NCI-H2029 (cell line): ENCODE results near the gene ESYT1.
"Not testable (repeated sequence)": the region's sequence is repeated elsewhere in the genome, so short reads cannot be mapped to it uniquely, and the experiment has no call there.

ENCODE experiments used
- DNase-seq: peaks from one replicate; lab custom pipeline; 2025; lab: John Stamatoyannopoulos, UW

The ESYT1 gene

GRCh38 chr12:56104109-56104814 is 23.8 kb upstream of the ESYT1 start, which contains the start of gene PA2G4:
Gene PA2G4 (plus strand): TSS chr12:56104559. CDS start chr12:56104738, 179 bp downstream.
- peak; percentile 99 for DNase-seq

GRCh38 chr12:56104815-56105608 is 23.1 kb upstream of the ESYT1 start:
- no peak for DNase-seq

DNA sequence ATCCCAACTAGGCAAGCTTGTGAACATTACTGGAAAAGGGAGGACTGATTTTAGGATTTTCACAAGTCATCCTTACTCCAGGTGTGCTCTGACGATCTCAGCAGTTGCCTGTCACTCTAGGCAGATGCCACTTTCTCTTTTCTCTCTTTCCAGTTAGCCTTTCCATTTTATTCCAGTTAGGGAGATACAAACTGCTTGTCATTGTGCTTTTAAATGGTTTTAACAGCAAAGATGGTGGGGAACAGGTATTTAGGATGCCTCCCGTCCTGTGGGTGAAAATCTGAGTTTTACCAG is 22.5 kb upstream of the ESYT1 start:
- DNase-seq, result no peak

GRCh38 chr12:56107242-56107641 is 20.8 kb upstream of the ESYT1 start:
- DNase-seq, result no peak

DNA sequence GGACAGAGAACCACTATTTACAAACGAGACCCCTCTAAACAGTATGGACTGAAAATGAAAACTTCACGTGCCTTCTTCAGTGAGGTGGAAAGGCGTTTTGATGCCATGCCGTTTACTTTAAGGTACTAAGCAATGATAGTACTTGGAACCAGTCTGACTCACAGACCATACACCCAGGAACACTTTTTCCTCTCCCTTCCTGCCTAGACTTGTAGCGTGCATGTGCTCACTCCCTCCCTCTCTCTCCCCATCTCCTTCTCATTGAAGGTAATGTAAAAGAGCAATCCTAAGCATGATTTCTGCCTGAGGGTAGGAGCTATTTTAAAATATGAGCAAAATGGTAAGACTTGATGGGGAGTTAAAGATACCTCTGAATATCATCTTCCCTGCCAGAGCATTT is 17.5 kb upstream of the ESYT1 start:
- DNase-seq, result no peak

GRCh38 chr12:56114084-56114483 is 14.0 kb upstream of the ESYT1 start:
- DNase-seq, result no peak

- no peak for DNase-seq
Observed at GRCh38 chr12:56115329-56115728, 12.7 kb upstream of the ESYT1 start.

DNA sequence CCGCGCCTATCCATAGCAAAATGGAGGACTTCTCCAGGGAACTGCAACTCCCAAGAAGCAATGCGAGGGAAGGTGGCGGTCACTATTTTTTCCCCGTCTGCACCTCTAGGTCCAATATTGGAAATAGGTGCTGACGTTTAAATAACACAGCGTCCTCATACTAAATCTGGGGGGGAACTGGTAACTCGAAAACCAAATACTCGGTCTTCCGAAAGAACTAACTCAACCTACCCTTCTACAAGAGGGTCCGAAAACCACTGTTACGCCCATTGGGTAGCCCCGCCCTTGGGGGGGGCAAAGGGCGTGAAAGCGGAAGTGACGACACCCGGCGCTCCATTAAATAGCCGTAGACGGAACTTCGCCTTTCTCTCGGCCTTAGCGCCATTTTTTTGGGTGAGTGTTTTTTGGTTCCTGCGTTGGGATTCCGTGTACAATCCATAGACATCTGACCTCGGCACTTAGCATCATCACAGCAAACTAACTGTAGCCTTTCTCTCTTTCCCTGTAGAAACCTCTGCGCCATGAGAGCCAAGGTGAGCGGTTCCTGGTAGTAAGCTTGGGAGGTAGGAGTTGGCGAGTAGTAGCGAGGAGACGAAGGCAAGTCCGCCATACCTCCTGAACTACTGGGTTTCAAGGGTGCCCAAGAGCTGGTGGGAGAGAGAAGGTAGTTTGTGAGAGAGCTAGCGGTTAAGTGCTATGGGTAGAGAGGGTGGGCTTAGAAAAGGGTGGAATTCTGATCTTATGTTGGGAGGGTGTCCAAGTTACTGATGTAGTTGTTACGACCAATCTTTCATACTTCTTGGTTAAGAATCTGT is 11.6 kb upstream of the ESYT1 start, which contains the start of gene RPL41:
RPL41 (plus strand) TSS at position 367 of the 815 bp plus-strand sequence.
- peak; percentile 94 for DNase-seq

DNA sequence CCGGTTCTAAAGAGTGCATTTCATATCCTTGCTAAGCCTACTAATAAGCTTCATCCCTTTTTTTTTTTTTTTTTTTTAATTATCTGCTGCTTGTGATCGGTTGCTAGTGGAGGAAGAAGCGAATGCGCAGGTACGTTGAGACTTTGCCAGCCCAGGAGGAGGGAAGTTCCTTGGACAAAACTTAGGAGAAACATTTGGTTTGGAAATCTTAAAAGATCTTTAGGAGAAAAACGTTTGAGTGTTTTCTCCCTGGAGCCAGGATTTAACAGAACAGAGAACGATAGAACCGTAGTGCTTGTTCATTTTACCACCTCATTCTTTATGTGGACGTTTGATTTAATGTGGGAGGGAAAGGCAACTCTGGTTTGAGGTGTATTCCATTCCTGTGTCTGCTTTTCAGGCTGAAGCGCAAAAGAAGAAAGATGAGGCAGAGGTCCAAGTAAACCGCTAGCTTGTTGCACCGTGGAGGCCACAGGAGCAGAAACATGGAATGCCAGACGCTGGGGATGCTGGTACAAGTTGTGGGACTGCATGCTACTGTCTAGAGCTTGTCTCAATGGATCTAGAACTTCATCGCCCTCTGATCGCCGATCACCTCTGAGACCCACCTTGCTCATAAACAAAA is 10.9 kb upstream of the ESYT1 start:
- DNase-seq, result not testable (repeated sequence)

GRCh38 chr12:56117778-56118687 is 10.0 kb upstream of the ESYT1 start, which contains the start of gene ZC3H10:
Gene ZC3H10 (plus strand): TSS chr12:56118266. CDS start chr12:56120563, 2,297 bp downstream.
- peak; percentile 99 for DNase-seq

- DNase-seq, result no peak
Observed at GRCh38 chr12:56118688-56119357, 9.2 kb upstream of the ESYT1 start.

- DNase-seq, result peak; percentile 73
Observed at GRCh38 chr12:56119361-56119796, 8.7 kb upstream of the ESYT1 start.

- no peak for DNase-seq
Observed at GRCh38 chr12:56120158-56120846, 7.8 kb upstream of the ESYT1 start.

GRCh38 chr12:56121204-56121870 is 6.7 kb upstream of the ESYT1 start:
- no peak for DNase-seq

GRCh38 chr12:56122637-56123036 is 5.4 kb upstream of the ESYT1 start:
- peak; percentile 50 for DNase-seq

GRCh38 chr12:56124133-56124532 is 3.9 kb upstream of the ESYT1 start:
- DNase-seq, result no peak

GRCh38 chr12:56126732-56127239 is 1.3 kb upstream of the ESYT1 start:
- DNase-seq, result no peak

DNA sequence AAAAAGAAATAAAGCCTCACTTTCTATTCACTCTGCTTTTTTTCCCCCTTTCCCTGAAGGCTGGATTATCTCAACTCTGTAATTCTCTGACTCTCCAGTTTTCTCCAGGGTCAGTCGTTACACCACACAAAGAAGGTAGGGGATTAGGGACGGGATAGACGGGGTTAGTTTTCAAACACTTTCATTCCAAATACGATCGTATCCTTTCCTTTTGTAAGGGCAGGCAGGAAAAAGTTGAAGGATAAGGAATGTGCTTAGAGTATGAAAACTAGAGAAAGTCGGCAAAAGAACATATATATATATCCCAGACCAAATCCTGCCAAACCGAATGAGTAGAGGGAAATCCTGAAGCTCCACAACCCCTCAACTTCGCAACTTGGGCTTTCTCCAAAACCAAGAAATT is 581 bp upstream of the ESYT1 start:
- DNase-seq, result no peak

DNA sequence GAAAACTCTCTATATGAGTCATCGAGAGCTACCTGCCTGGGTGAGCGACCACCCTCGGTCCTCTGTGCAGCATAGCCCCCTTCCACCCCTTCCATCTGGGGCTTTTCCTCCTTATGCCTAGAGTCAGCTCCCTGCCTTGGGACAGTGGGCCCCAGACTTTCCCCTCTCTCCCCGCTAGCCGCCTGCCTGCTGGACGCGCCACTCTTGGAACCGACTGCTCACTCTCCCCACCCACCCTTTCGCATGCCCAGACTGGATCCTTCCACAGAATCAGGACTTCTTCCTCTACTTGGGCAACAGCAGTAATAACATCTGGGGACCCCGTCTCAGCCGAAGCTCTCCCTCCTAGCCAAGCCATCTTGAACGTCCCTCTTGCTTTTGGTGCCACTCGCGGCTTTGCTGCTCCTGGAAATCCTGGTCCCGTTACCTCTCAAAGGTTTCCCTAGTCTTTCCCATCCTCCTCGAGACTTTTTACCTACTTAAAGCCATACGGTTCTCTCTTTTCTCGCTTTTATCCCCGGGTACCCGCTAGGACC is 671 bp downstream of the ESYT1 start:
- no peak for DNase-seq
